Heart left ventricle (tissue), 16 donors: ENCODE measurements around the gene SLC6A17. TPM values are rescaled to one million over a fixed set of nuclear protein-coding genes. Genes with fewer than 3 reads are reported as not detected.

ENCODE experiments used
- ATAC-seq, 4 donors: fragments of 200-7000 bp; cut with Tn5 transposase; one replicate each; pipeline ENCODE4 v1.9.1; 2020 to 2022; ENCODE audit warnings: moderate library complexity in 4 of 4, mild to moderate bottlenecking in 3 of 4, moderate number of reproducible peaks in 1 of 4
- DNase-seq, 5 donors: peaks; one replicate each; pipeline ENCODE4 v3.0.0-alpha.2; 2020
- H3K27ac ChIP-seq, 12 donors: fragments of 200-600 bp; sonication (generic) in 4 of 12; one replicate each; pipeline versions ENCODE4 v1.5.0 to v1.8.0; 2016 to 2022; ENCODE audit warnings: mild to moderate bottlenecking in 2 of 12
- H3K27me3 ChIP-seq, 9 donors: fragments of 200-600 bp; sonication (generic) in 2 of 9; one replicate each; pipeline versions ENCODE4 v1.5.1 to v1.8.0; 2016 to 2022; ENCODE audit warnings: mild to moderate bottlenecking in 3 of 9
- H3K36me3 ChIP-seq, 9 donors: fragments of 200-600 bp; sonication (generic) in 2 of 9; one replicate each; pipeline versions ENCODE4 v1.5.0 to v1.8.0; 2018 to 2022; ENCODE audit warnings: mild to moderate bottlenecking in 2 of 9
- H3K4me1 ChIP-seq, 12 donors: fragments of 200-600 bp; sonication (generic) in 4 of 12; one replicate each; pipeline versions ENCODE4 v1.5.0 to v1.8.0; 2016 to 2022; ENCODE audit warnings: mild to moderate bottlenecking in 3 of 12
- H3K4me3 ChIP-seq, 12 donors: fragments of 200-600 bp; sonication (generic) in 4 of 12; one replicate each; pipeline versions ENCODE4 v1.5.0 to v1.8.0; 2017 to 2022; ENCODE audit warnings: mild to moderate bottlenecking in 9 of 12, moderate library complexity in 4 of 12
- H3K9me3 ChIP-seq, 12 donors: fragments of 200-600 bp; sonication (generic) in 4 of 12; one replicate each; pipeline versions ENCODE4 v1.5.0 to v1.8.0; 2016 to 2022; ENCODE audit warnings: mild to moderate bottlenecking in 1 of 12
- CTCF ChIP-seq, 12 donors: fragments of 200-600 bp; sonication (generic) in 4 of 12; IDR thresholded peaks; one replicate each; pipeline versions ENCODE4 v1.5.0 to v1.8.0; 2018 to 2022; ENCODE audit warnings: antibody characterized with exemption in 12 of 12, mild to moderate bottlenecking in 5 of 12
- POLR2A ChIP-seq, 2 donors: fragments of 450-650 bp; IDR thresholded peaks; one replicate each; pipeline ENCODE4 v1.6.1; 2017; ENCODE audit warnings: antibody characterized with exemption in 2 of 2, mild to moderate bottlenecking in 2 of 2, moderate library complexity in 2 of 2
- WGBS, 4 donors: extraction: QIAGEN DNeasy Blood & Tissue Kit in 2 of 4; methylation state at CpG; one replicate each; pipeline versions ENCODE4 v1.1.5 to v1.1.7; 2013 to 2018; 5-methylcytosine and 5-hydroxymethylcytosine counted together
- intact Hi-C, 10 donors: fragments of 100-400 bp; cut with DNase I; formaldehyde crosslinking; loops; one replicate each; pipeline versions ENCODE4 v1.11.1 to v1.14.2; 2022
- polyA plus RNA-seq, 2 donors: library from polyadenylated mRNA; stranded (reverse); fragments of 200-250 nt; gene quantifications; one replicate each; pipeline ENCODE4 v1.2.3, GENCODE V29; 2013
- total RNA-seq, 9 donors: library from RNA; depleted of rRNA in 2 of 9; stranded (reverse); fragments of >200 nt in 2 of 9; fragmentation: NEBNext Ultra II Directional in 3 of 9; extraction: Animal tissue kit (Norgen Biotek cat#: 25700) in 3 of 9; gene quantifications; one replicate each; pipeline versions ENCODE4 v1.1.0 to v1.2.4, GENCODE V29; 2016 to 2023
- donor health status: ischemic (EF 13 %, LVEDD 7.1; RV severe dilation, severe dysfunction).
- donor health status: healthy with polysubstance abuse.
- donor health status: DM: no; HTN: yes; CAD: no.
- donor health status: DM: no; HTN: no; CAD: no.
- donor health status: ischemic (EF 25% LVEDD 6.9; RV normal size, moderate dysfunction).
- donor health status: ischemic (EF 25% LVEDD 5.7; RV mildly dilated, moderate dysfunction).
- donor health status: healthy.
- donor health status: DM: yes; HTN: yes; CAD: no.
- donor health status: ischemic (EF 35%, LVEDD 5.7; RV mildly dilated, moderate dysfunction).
- donor health status: nonischemic (EF 11% LVEDD 7.7; RV severe dilation, severe dysfunction).
- donor health status: DM: yes; HTN: yes; CAD: no.
- donor health status: PGD.
- donor health status: ischemic (EF 29% LVEDD 5.4; RV normal size, mild dysfunction).
- donor health status: nonischemic (EF 23%, LVEDD 6.1; RV moderate dilation, normal function).

Gene SLC6A17
- total and polyA plus RNA-seq, 11 donors = 0.07 to 0.50 (median 0.24) TPM; not detected in 3

- Histone ChIP-seq H3K27me3 (no peaks in the 10 kb centered on the region), H3K27ac (no peak overlapping the region), H3K4me3 (no peak overlapping the region), H3K4me1 (peaks cover 0 to 2% (median 0%) of the 10 kb centered on the region in 12 donors), H3K9me3 (no peaks in the 10 kb centered on the region), H3K36me3 (no peaks in the 10 kb centered on the region)
- intact Hi-C loops = no loop called here
- DNase-seq = no peak
- ATAC-seq = no peak
- TF ChIP-seq POLR2A (IDR thresholded peaks at IDR 0.05) (no peak), CTCF (IDR thresholded peaks at IDR 0.05) (no peak)
- 71 to 78% (median 74%) methylated on average over 13 of the region's 13 CpGs for WGBS, 4 donors
Measured at GRCh38 chr1:110170766-110171733, 20.8 kb downstream of the SLC6A17 start.

- H3K4me1 ChIP-seq = peaks cover 0 to 7% (median 0%) of the 10 kb centered on the region in 12 donors
- no peak for DNase-seq
Measured at GRCh38 chr1:110172001-110172400, 21.7 kb downstream of the SLC6A17 start.

GRCh38 chr1:110173466-110174105 is 23.3 kb downstream of the SLC6A17 start:
- no peaks in the 10 kb centered on the region for H3K36me3 ChIP-seq
- intact Hi-C loops = no loop called here
- ATAC-seq = no peak
- peaks cover 0 to 7% (median 0%) of the 10 kb centered on the region in 12 donors for H3K4me1 ChIP-seq
- H3K27ac ChIP-seq = no peak overlapping the region
- no peak for DNase-seq
- H3K27me3 ChIP-seq = no peaks in the 10 kb centered on the region
- H3K4me3 ChIP-seq = no peak overlapping the region
- WGBS, 4 donors = 60 to 77% (median 72%) methylated on average over 15 of the region's 15 CpGs
- TF ChIP-seq POLR2A (IDR thresholded peaks at IDR 0.05) = no peak
- TF ChIP-seq CTCF (IDR thresholded peaks at IDR 0.05) = no peak
- H3K9me3 ChIP-seq = peaks cover 0 to 4% (median 0%) of the 10 kb centered on the region in 12 donors

More at GRCh38 chr1:110172001-110172400, 21.7 kb downstream of the SLC6A17 start:
- ATAC-seq = no peak
- 86 to 89% (median 86%) methylated on average over 7 to 10 of the region's 10 CpGs; no CpG with 5 or more reads in 1 of the 4 donors for WGBS, 4 donors
- Histone ChIP-seq H3K27ac (no peak overlapping the region), H3K36me3 (no peaks in the 10 kb centered on the region), H3K9me3 (no peaks in the 10 kb centered on the region), H3K27me3 (no peaks in the 10 kb centered on the region), H3K4me3 (no peak overlapping the region)
- intact Hi-C loops = no loop called here
- TF ChIP-seq POLR2A (IDR thresholded peaks at IDR 0.05) (no peak), CTCF (IDR thresholded peaks at IDR 0.05) (no peak)

DNA sequence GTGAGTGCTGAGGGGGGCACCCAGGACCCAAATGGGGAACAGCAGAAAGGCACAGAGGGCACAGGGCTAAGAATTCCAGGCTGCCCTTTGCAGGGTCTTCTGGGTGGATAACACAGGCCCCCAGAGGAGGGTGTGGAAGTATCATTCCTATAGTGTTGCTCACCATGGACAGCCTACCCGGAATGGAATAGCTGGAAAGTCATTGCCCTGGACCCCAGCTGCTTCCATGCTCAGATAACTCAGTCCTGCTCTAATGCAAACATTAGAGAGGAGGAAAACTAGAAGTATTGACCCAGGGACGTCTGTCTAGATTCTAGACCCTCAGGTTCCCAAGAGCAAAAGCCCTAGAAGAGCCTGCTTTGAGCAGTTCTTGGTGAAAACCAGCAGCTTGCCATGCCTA is 24.7 kb downstream of the SLC6A17 start:
- Histone ChIP-seq H3K4me1 (peaks cover 0 to 7% (median 0%) of the 10 kb centered on the region in 12 donors), H3K4me3 (no peak overlapping the region), H3K9me3 (peaks cover 0 to 8% (median 0%) of the 10 kb centered on the region in 12 donors), H3K27ac (no peak overlapping the region), H3K27me3 (no peaks in the 10 kb centered on the region), H3K36me3 (no peaks in the 10 kb centered on the region)
- TF ChIP-seq POLR2A (IDR thresholded peaks at IDR 0.05) (no peak), CTCF (IDR thresholded peaks at IDR 0.05) (no peak)
- DNase-seq (no peak), ATAC-seq (no peak)
- 52 to 81% (median 68%) methylated on average over 2 of the region's 2 CpGs for WGBS, 4 donors
- intact Hi-C loops = no loop called here
